Measurements from ENCODE around the gene USP6.
"Not testable (repeated sequence)": the region's sequence is repeated elsewhere in the genome, so short reads cannot be mapped to it uniquely, and the experiment has no call there.

DNA sequence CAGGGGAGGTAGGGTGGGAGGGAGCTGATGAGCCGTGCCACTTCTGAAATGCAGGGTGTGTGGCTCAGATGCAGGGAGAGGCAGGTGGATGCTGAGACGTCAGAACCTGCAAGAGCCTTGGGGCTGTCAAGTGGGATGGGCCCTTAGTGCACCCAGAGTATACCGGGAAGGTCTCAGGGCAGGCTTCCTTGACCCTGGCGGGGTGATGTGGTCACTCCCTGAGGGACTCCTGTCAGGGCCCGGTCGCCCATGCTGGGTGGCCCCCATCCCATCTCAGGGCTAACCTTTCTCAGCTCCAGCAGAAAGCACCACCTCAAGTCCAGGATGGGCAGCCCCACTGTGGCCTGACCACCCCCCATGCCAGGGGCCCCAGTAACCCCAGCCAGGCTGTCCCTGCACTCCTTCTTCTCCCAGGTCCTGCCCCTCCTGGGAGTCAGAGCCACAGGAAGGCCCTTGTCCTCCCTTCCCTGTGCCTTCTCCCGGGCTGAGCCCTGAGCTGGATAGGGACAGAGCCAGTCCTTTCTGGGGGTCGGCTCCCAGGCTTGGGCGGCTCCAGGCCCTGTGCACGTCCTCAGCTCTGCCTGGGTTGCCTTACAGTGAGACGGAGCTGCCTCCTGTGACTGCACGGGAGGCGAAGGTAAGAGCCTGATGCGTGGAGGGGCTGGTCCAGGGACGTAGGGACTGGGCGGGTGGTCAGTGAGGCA, 16.1 kb downstream of the USP6 start:
- not testable (repeated sequence) for TF ChIP-seq POLR2AphosphoS5, POLR2A (IDR thresholded peaks at IDR 0.05; ENCODE audit: low read depth, low read length)

Data from GM12892 (cell line).